ENCODE results near the gene OPHN1. TPM values are rescaled to one million over a fixed set of nuclear protein-coding genes. Genes with fewer than 3 reads are reported as not detected.

Gene OPHN1
- total and polyA plus RNA-seq, 2 of the 13 experiments (the other 11 are each of a cell fraction or from before 2014, with no cell fraction given), result 1.6 to 1.7 TPM

DNA sequence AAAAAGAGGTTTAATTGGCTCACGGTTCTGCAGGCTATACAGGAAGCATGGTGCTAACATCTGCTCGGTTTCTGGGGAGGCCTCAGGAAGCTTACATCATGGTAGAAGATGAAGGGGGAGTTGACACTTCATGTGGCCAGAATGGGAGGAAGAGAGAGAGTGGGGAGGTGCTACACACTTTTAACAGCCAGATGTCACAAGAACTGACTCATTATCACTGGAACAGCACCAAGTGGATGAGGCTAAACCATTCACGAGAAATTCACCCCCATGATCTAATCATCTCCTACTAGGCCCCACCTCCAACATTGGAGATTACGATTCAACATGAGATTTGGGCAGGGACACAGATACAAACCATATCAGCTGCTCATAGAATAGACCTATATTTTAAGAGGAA, 255.8 kb downstream of the OPHN1 start (continued):
- TF ChIP-seq, protein P1, sequence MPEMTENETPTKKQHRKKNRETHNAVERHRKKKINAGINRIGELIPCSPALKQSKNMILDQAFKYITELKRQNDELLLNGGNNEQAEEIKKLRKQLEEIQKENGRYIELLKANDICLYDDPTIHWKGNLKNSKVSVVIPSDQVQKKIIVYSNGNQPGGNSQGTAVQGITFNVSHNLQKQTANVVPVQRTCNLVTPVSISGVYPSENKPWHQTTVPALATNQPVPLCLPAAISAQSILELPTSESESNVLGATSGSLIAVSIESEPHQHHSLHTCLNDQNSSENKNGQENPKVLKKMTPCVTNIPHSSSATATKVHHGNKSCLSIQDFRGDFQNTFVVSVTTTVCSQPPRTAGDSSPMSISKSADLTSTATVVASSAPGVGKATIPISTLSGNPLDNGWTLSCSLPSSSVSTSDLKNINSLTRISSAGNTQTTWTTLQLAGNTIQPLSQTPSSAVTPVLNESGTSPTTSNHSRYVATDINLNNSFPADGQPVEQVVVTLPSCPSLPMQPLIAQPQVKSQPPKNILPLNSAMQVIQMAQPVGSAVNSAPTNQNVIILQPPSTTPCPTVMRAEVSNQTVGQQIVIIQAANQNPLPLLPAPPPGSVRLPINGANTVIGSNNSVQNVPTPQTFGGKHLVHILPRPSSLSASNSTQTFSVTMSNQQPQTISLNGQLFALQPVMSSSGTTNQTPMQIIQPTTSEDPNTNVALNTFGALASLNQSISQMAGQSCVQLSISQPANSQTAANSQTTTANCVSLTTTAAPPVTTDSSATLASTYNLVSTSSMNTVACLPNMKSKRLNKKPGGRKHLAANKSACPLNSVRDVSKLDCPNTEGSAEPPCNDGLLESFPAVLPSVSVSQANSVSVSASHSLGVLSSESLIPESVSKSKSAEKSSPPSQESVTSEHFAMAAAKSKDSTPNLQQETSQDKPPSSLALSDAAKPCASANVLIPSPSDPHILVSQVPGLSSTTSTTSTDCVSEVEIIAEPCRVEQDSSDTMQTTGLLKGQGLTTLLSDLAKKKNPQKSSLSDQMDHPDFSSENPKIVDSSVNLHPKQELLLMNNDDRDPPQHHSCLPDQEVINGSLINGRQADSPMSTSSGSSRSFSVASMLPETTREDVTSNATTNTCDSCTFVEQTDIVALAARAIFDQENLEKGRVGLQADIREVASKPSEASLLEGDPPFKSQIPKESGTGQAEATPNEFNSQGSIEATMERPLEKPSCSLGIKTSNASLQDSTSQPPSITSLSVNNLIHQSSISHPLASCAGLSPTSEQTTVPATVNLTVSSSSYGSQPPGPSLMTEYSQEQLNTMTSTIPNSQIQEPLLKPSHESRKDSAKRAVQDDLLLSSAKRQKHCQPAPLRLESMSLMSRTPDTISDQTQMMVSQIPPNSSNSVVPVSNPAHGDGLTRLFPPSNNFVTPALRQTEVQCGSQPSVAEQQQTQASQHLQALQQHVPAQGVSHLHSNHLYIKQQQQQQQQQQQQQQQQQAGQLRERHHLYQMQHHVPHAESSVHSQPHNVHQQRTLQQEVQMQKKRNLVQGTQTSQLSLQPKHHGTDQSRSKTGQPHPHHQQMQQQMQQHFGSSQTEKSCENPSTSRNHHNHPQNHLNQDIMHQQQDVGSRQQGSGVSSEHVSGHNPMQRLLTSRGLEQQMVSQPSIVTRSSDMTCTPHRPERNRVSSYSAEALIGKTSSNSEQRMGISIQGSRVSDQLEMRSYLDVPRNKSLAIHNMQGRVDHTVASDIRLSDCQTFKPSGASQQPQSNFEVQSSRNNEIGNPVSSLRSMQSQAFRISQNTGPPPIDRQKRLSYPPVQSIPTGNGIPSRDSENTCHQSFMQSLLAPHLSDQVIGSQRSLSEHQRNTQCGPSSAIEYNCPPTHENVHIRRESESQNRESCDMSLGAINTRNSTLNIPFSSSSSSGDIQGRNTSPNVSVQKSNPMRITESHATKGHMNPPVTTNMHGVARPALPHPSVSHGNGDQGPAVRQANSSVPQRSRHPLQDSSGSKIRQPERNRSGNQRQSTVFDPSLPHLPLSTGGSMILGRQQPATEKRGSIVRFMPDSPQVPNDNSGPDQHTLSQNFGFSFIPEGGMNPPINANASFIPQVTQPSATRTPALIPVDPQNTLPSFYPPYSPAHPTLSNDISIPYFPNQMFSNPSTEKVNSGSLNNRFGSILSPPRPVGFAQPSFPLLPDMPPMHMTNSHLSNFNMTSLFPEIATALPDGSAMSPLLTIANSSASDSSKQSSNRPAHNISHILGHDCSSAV (CRISPR knock-in tag; IDR thresholded peaks at IDR 0.05; ENCODE audit: borderline replicate concordance), result no peak
- TF ChIP-seq MTA3 (CRISPR knock-in tag; IDR thresholded peaks at IDR 0.05) (no peak), ZNF607 (CRISPR knock-in tag; IDR thresholded peaks at IDR 0.05; ENCODE audit: borderline replicate concordance) (no peak), ZSCAN9 (CRISPR knock-in tag; IDR thresholded peaks at IDR 0.05; ENCODE audit: borderline replicate concordance) (no peak)

DNA sequence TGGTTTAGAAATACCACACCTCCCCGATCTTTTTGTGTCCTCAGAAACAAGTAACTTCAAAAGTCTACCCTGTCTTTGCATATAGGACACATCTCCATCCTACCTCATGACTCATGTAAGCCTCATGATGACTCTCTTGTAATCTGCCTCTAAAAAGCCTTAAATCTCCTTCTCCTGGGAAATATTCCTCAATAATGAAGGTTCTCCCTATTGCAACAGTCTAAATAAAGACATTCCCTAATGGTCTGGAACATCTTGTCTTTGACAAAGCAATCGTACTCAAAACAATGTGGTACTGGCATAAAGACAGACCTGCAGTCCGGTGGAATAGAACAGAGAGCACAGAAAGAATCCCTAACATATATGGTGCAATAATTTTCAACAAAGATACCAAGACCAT, 257.7 kb downstream of the OPHN1 start:
- H3K4me3 ChIP-seq (replicated peaks in 1 of 3; ENCODE audit: insufficient read depth in 1 of 3, low read depth in 2 of 3, low read length in 3 of 3), result no peak overlapping the region
- in situ Hi-C loops (cut with HindIII; ENCODE audit: extremely low pct_ligation_motif_present, low pct_unique_long_range_greater_than_20kb) (no loop called here), intact Hi-C loops (cut with micrococcal nuclease; ENCODE audit: unreplicated experiment) (no loop called here)
- H4K20me1 ChIP-seq (ENCODE audit: insufficient read depth, low read length), result no peaks in the 10 kb centered on the region
- H3K79me2 ChIP-seq (ENCODE audit: insufficient read depth, low read length), result no peaks in the 10 kb centered on the region
- H2AFZ ChIP-seq (ENCODE audit: low read length), result no peak overlapping the region
- DNase-seq (ENCODE audit: low spot score) (no peak), ATAC-seq (no peak), FAIRE-seq (no peak)
- H3K36me3 ChIP-seq (replicated peaks in 1 of 2; ENCODE audit: control insufficient read depth in 1 of 2, insufficient read depth in 2 of 2, low read length in 2 of 2), result no peaks in the 10 kb centered on the region
- H3K4me2 ChIP-seq (ENCODE audit: low read depth, low read length), result no peak overlapping the region
- no peaks in the 10 kb centered on the region for H3K9me3 ChIP-seq (ENCODE audit: low read length)
- ChIA-PET CTCF (ENCODE audit: low intra/inter-chr PET ratio, low total read pairs) (no interaction called here), POLR2A (no interaction called here)
- WGBS (ENCODE audit: low lambda C conversion rate), result 83% methylated on average over 3 of the region's 3 CpGs
- no TSS peak for BruUV-seq (replicated peaks)
- no peak overlapping the region for H3K9ac ChIP-seq (ENCODE audit: insufficient read depth, low read depth, low read length)
- no peak overlapping the region for H3K27ac ChIP-seq (ENCODE audit: extremely low read length, insufficient read depth, low read length)
- no peaks in the 10 kb centered on the region for H3K4me1 ChIP-seq (ENCODE audit: insufficient read depth, low read length)
- H3K27me3 ChIP-seq (ENCODE audit: control insufficient read depth in 1 of 2, insufficient read depth in 2 of 2, low read length in 2 of 2), result no peaks in the 10 kb centered on the region
- no peak for TF ChIP-seq ZNF44 (CRISPR knock-in tag; IDR thresholded peaks at IDR 0.05)
- TF ChIP-seq TOE1 (CRISPR knock-in tag; IDR thresholded peaks at IDR 0.05), result no peak
- TF ChIP-seq CC2D1A (CRISPR knock-in tag; IDR thresholded peaks at IDR 0.05), result no peak
- no peak for TF ChIP-seq ZNF136 (CRISPR knock-in tag; IDR thresholded peaks at IDR 0.05; ENCODE audit: low read depth)
- TF ChIP-seq BRD4 (CRISPR knock-in tag; IDR thresholded peaks at IDR 0.05), result no peak
- no peak for TF ChIP-seq MLLT10 (CRISPR knock-in tag; IDR thresholded peaks at IDR 0.05)
- TF ChIP-seq PCBP2 (optimal IDR thresholded peaks at IDR 0.05; ENCODE audit: low read depth, low read length, poor library complexity, severe bottlenecking), result no peak
- TF ChIP-seq ARNTL (CRISPR knock-in tag; IDR thresholded peaks at IDR 0.05), result no peak
- TF ChIP-seq ZC3H13 (CRISPR knock-in tag; IDR thresholded peaks at IDR 0.05), result no peak
- no peak for TF ChIP-seq IKZF4 (CRISPR knock-in tag; IDR thresholded peaks at IDR 0.05; ENCODE audit: borderline replicate concordance, low read depth, not compliant biosample characterization)

Measured in HepG2 (cell line).